ENCODE measurements around the gene SFTPA2.
A peak's percentile ranks its signal among the peaks of the same experiment; 100 is the strongest.
"Not testable (repeated sequence)": the region's sequence is repeated elsewhere in the genome, so short reads cannot be mapped to it uniquely, and the experiment has no call there.

SFTPA2 gene

DNA sequence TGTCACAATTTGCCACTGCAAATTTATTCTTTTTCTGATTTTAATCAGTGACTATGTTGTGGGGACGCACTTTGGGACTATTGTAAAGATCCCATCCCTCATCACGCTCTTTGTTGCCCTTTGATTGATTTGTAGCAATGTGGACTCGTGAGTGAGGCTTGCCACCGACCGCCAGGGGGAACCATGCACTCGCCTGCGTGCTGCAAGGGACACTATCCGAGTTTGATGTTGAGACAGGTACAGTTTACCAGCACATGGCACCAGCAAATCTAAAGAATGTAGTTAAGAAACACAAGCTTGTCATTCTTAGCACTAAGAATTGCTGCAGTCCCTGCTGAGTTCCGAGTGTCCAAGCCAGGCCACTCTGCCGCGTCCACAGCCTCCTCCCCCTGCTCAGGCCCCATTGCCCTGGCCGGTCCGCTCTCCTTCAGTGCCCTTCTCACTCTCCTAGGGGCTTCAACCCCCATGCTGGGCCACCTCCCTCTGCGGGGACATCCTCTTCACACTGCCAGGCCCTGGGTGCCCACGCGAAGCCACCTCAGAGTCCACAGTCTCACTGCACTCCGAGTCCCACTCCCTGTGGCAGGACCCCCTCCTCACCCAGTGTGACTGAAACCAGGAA, 2.0 kb upstream of the SFTPA2 start:
- Histone ChIP-seq H3K36me3 (ENCODE audit: control insufficient read depth in 1 of 2, insufficient read depth in 2 of 2, low read length in 2 of 2) (no peaks in the 10 kb centered on the region), H4K12ac (ENCODE audit: low read depth, low read length) (no peak overlapping the region), H3K18ac (ENCODE audit: low read length) (no peak overlapping the region), H3K23ac (ENCODE audit: low read length) (no peak overlapping the region), H3K27me3 (ENCODE audit: insufficient read depth, low read length) (no peaks in the 10 kb centered on the region), H3K4me3 (ENCODE audit: low read depth, low read length) (no peak overlapping the region), H4K8ac (ENCODE audit: low read depth, low read length) (no peak overlapping the region), H3K9ac (ENCODE audit: low read length) (no peak overlapping the region), H2AFZ (ENCODE audit: insufficient read depth, low read length, poor library complexity) (no peak overlapping the region), H2AK5ac (ENCODE audit: low read length) (no peak overlapping the region), H3K79me2 (ENCODE audit: control insufficient read depth, insufficient read depth, low read length, poor library complexity) (no peaks in the 10 kb centered on the region), H3K4ac (ENCODE audit: low read depth, low read length) (no peak overlapping the region), H2BK120ac (ENCODE audit: insufficient read depth, low read length, poor library complexity) (no peak overlapping the region), H3K4me2 (ENCODE audit: low read length) (no peak overlapping the region), H4K91ac (ENCODE audit: low read depth, low read length) (no peak overlapping the region), H3K79me1 (ENCODE audit: low read length) (no peaks in the 10 kb centered on the region), H3K27ac (ENCODE audit: low read depth, low read length) (no peak overlapping the region), H3K14ac (ENCODE audit: low read length) (no peak overlapping the region), H3K9me3 (ENCODE audit: insufficient read depth, low read depth, low read length) (peaks cover 1% of the 10 kb centered on the region), H2BK12ac (ENCODE audit: low read length) (no peak overlapping the region), H2BK5ac (ENCODE audit: low read depth, low read length, poor library complexity) (no peak overlapping the region), H3K4me1 (ENCODE audit: control insufficient read depth in 1 of 2, insufficient read depth in 2 of 2, low read length in 2 of 2) (no peaks in the 10 kb centered on the region)
- peak; percentile 64 to 88 for DNase-seq
- WGBS (ENCODE audit: extremely low coverage, insufficient coverage, insufficient read length), result no CpG with 5 or more reads among the region's 17 CpGs

DNA sequence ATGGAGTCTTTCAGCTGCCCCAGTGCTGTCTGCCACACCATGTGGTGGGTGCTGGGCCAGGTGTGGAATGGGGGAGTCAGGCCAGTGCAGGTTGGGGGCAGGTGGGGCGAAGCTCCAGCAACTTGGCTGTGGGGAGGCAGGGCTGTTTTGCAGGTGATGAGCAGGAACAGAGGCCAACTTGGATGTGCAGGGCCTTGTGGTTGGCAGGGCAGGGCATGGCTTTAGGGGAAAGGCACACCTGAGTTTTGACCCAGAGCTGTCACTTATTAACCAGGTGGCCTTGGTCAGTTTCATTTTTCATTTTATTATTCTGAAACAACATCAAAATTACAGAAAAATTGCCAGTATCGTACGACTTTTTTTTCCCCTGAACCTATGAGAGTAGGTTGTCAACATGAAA, 1.1 kb upstream of the SFTPA2 start:
- Histone ChIP-seq H2AK5ac (ENCODE audit: low read length) (no peak overlapping the region), H3K18ac (ENCODE audit: low read length) (no peak overlapping the region), H3K14ac (ENCODE audit: low read length) (no peak overlapping the region), H2BK12ac (ENCODE audit: low read length) (no peak overlapping the region), H3K4me2 (ENCODE audit: low read length) (no peak overlapping the region), H3K4me1 (ENCODE audit: control insufficient read depth in 1 of 2, insufficient read depth in 2 of 2, low read length in 2 of 2) (no peaks in the 10 kb centered on the region), H4K8ac (ENCODE audit: low read depth, low read length) (no peak overlapping the region), H3K23ac (ENCODE audit: low read length) (no peak overlapping the region), H3K4ac (ENCODE audit: low read depth, low read length) (no peak overlapping the region), H2BK120ac (ENCODE audit: insufficient read depth, low read length, poor library complexity) (no peak overlapping the region), H3K27ac (ENCODE audit: low read depth, low read length) (no peak overlapping the region), H4K12ac (ENCODE audit: low read depth, low read length) (no peak overlapping the region), H3K9me3 (ENCODE audit: insufficient read depth, low read depth, low read length) (peaks cover 1% of the 10 kb centered on the region), H2AFZ (ENCODE audit: insufficient read depth, low read length, poor library complexity) (no peak overlapping the region), H3K4me3 (ENCODE audit: low read depth, low read length) (no peak overlapping the region), H2BK5ac (ENCODE audit: low read depth, low read length, poor library complexity) (no peak overlapping the region), H3K27me3 (ENCODE audit: insufficient read depth, low read length) (no peaks in the 10 kb centered on the region), H3K9ac (ENCODE audit: low read length) (no peak overlapping the region), H3K79me2 (ENCODE audit: control insufficient read depth, insufficient read depth, low read length, poor library complexity) (no peaks in the 10 kb centered on the region), H3K79me1 (ENCODE audit: low read length) (no peaks in the 10 kb centered on the region), H3K36me3 (ENCODE audit: control insufficient read depth in 1 of 2, insufficient read depth in 2 of 2, low read length in 2 of 2) (no peaks in the 10 kb centered on the region), H4K91ac (ENCODE audit: low read depth, low read length) (no peak overlapping the region)
- DNase-seq, result no peak
- no CpG with 5 or more reads among the region's 3 CpGs for WGBS (ENCODE audit: extremely low coverage, insufficient coverage, insufficient read length)

DNA sequence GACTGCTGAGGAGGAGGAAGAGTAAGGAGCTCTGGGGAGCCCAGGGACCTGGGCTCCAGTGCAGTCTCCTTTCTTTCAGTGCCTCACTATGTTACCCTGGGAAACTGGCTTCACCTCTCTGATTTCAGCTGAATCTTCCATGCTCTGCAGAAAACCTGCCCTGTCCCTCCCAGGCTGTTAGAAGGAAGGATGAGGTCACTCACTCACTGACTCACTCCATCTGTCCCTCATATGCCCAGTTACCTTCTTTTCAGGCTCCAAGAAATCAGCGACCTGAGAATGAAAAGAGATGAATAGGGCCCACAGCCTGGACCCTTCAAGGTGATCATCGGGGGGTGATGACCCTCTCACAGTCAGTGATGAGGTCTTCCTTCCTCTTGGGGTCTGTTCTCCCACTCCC, 481 bp downstream of the SFTPA2 start:
- Histone ChIP-seq H3K18ac (ENCODE audit: low read length) (no peak overlapping the region), H3K27ac (ENCODE audit: low read depth, low read length) (no peak overlapping the region), H2BK120ac (ENCODE audit: insufficient read depth, low read length, poor library complexity) (no peak overlapping the region), H4K8ac (ENCODE audit: low read depth, low read length) (no peak overlapping the region), H3K14ac (ENCODE audit: low read length) (no peak overlapping the region), H2AK5ac (ENCODE audit: low read length) (no peak overlapping the region), H2BK12ac (ENCODE audit: low read length) (no peak overlapping the region), H3K9me3 (ENCODE audit: insufficient read depth, low read depth, low read length) (peaks cover 1% of the 10 kb centered on the region), H3K36me3 (ENCODE audit: control insufficient read depth in 1 of 2, insufficient read depth in 2 of 2, low read length in 2 of 2) (no peaks in the 10 kb centered on the region), H3K4me1 (ENCODE audit: control insufficient read depth in 1 of 2, insufficient read depth in 2 of 2, low read length in 2 of 2) (no peaks in the 10 kb centered on the region), H3K79me1 (ENCODE audit: low read length) (no peaks in the 10 kb centered on the region), H3K4ac (ENCODE audit: low read depth, low read length) (no peak overlapping the region), H3K4me2 (ENCODE audit: low read length) (no peak overlapping the region), H3K9ac (ENCODE audit: low read length) (no peak overlapping the region), H3K79me2 (ENCODE audit: control insufficient read depth, insufficient read depth, low read length, poor library complexity) (no peaks in the 10 kb centered on the region), H2BK5ac (ENCODE audit: low read depth, low read length, poor library complexity) (no peak overlapping the region), H3K27me3 (ENCODE audit: insufficient read depth, low read length) (no peaks in the 10 kb centered on the region), H3K23ac (ENCODE audit: low read length) (no peak overlapping the region), H3K4me3 (ENCODE audit: low read depth, low read length) (no peak overlapping the region), H4K12ac (ENCODE audit: low read depth, low read length) (no peak overlapping the region), H4K91ac (ENCODE audit: low read depth, low read length) (no peak overlapping the region), H2AFZ (ENCODE audit: insufficient read depth, low read length, poor library complexity) (no peak overlapping the region)
- no CpG with 5 or more reads among the region's 2 CpGs for WGBS (ENCODE audit: extremely low coverage, insufficient coverage, insufficient read length)
- peak in 1 of 2 donors; percentile 18 for DNase-seq

DNA sequence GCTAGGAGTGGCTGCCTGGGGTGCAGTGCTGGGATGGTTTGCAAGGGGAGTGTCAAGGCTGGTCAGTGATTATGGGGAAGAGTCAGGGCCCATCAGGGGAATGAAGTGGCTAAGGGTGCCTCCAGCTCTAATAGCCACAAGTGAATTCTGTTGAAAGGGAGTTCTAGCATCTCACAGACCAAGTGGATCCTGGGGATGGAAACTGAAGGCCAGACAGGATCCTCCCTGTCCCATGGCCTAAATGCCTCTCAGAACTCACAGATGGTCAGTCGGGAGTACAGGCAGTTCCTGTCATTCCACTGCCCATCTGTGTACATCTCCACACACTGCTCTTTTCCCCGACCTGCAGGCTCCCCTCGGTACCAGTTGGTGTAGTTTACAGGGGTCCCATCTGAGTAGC, 3.2 kb downstream of the SFTPA2 start:
- H3K27me3 ChIP-seq (ENCODE audit: insufficient read depth, low read length); H4K8ac ChIP-seq (ENCODE audit: low read depth, low read length); H3K36me3 ChIP-seq (ENCODE audit: control insufficient read depth in 1 of 2, insufficient read depth in 2 of 2, low read length in 2 of 2); H3K4me1 ChIP-seq (ENCODE audit: control insufficient read depth in 1 of 2, insufficient read depth in 2 of 2, low read length in 2 of 2); H2BK5ac ChIP-seq (ENCODE audit: low read depth, low read length, poor library complexity); H2BK120ac ChIP-seq (ENCODE audit: insufficient read depth, low read length, poor library complexity); H3K9me3 ChIP-seq (ENCODE audit: insufficient read depth, low read depth, low read length); H3K4ac ChIP-seq (ENCODE audit: low read depth, low read length); H4K12ac ChIP-seq (ENCODE audit: low read depth, low read length); H2AK5ac ChIP-seq (ENCODE audit: low read length); H3K27ac ChIP-seq (ENCODE audit: low read depth, low read length); H3K79me2 ChIP-seq (ENCODE audit: control insufficient read depth, insufficient read depth, low read length, poor library complexity); H3K4me2 ChIP-seq (ENCODE audit: low read length); DNase-seq; H2AFZ ChIP-seq (ENCODE audit: insufficient read depth, low read length, poor library complexity); H3K9ac ChIP-seq (ENCODE audit: low read length); H3K79me1 ChIP-seq (ENCODE audit: low read length); H3K4me3 ChIP-seq (ENCODE audit: low read depth, low read length); H4K91ac ChIP-seq (ENCODE audit: low read depth, low read length); H3K14ac ChIP-seq (ENCODE audit: low read length); H2BK12ac ChIP-seq (ENCODE audit: low read length); H3K23ac ChIP-seq (ENCODE audit: low read length); H3K18ac ChIP-seq (ENCODE audit: low read length): not testable (repeated sequence)
- WGBS (ENCODE audit: extremely low coverage, insufficient coverage, insufficient read length), result no CpG with 5 or more reads among the region's 3 CpGs
